GM19238 (cell line): ENCODE measurements around the gene TMEM258.

Experiments used
- DNase-seq: peaks from one replicate; pipeline ENCODE4 v3.0.0; 2011; ENCODE audit warnings: low spot score; ENCODE audit not compliant: insufficient read length

TMEM258 gene

GRCh38 chr11:61797263-61797944 lies 5.0 kb upstream of the TMEM258 start:
- no peak for DNase-seq

DNA sequence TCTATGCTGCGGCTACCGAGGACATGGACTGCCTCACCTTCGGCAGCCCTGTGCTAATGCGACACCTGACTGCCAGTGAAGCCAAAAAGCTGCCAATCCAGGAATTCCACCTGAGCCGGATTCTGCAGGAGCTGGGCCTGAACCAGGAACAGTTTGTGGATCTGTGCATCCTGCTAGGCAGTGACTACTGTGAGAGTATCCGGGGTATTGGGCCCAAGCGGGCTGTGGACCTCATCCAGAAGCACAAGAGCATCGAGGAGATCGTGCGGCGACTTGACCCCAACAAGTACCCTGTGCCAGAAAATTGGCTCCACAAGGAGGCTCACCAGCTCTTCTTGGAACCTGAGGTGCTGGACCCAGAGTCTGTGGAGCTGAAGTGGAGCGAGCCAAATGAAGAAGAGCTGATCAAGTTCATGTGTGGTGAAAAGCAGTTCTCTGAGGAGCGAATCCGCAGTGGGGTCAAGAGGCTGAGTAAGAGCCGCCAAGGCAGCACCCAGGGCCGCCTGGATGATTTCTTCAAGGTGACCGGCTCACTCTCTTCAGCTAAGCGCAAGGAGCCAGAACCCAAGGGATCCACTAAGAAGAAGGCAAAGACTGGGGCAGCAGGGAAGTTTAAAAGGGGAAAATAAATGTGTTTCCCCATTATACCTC lies 3.6 kb upstream of the TMEM258 start:
- DNase-seq: no peak

DNA sequence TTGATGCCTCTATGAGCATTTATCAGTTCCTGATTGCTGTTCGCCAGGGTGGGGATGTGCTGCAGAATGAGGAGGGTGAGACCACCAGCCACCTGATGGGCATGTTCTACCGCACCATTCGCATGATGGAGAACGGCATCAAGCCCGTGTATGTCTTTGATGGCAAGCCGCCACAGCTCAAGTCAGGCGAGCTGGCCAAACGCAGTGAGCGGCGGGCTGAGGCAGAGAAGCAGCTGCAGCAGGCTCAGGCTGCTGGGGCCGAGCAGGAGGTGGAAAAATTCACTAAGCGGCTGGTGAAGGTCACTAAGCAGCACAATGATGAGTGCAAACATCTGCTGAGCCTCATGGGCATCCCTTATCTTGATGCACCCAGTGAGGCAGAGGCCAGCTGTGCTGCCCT lies 3.1 kb upstream of the TMEM258 start:
- no peak for DNase-seq

DNA sequence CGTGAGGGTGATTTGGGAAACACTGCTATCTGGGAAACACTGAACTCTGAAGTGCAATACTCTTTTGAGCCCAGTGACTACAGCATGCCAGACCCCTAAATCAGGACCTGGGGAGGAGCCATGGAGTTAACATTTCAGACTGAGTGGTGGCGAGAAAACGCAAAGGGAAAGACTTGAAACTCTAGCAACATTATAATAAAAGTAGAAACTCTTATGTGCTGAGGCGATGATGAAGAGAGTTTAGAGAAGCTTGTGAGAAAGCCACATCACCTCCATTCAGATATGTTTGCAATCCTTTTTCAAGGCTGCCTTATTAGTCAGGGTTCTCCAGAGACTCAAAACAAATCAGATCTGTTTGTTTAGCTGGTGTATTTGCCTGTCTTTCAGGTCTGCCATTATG lies 2.2 kb upstream of the TMEM258 start:
- DNase-seq: no peak

- no peak for DNase-seq
Measured at GRCh38 chr11:61793829-61794204, 1.4 kb upstream of the TMEM258 start.

DNA sequence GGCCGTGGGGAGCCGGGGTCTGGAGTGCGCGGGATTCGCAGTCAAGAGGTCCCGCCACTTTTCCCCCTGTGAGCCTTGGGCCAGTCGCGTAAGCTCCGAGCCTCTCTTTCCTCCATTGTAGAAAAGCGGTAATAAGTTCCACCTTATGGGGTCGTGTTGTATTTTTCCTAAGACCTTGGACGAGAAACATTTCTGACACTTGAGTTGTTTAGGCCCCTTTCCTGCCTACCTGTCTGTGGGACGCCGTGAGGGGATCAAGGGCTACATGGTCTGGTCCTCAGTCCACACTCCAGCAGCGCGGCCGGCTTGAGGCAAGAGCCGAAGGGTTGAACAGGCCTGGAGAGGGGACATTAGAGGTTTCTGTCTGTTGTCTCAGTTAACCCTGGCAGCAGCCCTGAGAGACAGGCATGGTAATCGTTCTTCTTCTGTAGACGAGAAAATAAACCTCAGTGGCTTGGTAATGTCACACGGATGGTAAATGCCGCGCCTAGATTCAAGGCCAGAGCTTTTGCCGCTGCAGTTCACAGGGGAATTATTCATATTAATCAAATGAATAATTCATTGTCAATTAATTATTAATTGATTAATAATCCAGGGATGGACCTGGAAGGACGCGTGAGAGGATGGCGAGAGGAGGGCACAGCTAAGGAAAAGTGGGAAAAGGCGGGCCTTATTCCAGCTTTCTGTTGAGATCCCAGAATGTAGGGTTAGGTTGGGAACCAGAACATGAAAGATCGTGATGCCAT lies 857 bp upstream of the TMEM258 start:
- DNase-seq: no peak

DNA sequence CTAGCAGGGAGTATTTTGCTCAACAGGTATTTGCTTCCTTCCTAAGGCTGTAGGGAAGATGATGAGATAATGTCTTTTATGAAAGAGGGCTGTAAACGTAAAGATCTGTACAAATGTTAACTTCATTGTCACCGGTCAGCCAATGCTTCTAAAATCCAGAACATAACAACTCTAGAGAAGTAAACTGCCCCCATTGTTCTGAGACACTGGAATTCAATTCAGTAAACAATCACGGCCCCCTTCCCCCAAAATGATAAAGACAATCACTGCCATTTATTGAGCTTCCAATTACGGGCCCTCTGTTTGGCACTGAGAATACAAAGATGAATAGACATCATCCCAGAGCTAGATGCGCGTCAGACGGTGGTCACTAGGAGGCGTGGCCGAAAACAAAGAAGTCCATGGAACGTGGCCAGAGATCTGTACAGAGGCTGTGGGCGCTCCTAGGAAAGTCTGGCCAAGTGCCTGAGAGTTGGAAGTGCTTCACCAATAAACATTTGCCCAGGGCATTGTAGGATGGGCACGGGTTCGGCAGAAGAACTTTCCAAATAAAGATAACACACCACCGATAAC lies 576 bp downstream of the TMEM258 start:
- no peak for DNase-seq

DNA sequence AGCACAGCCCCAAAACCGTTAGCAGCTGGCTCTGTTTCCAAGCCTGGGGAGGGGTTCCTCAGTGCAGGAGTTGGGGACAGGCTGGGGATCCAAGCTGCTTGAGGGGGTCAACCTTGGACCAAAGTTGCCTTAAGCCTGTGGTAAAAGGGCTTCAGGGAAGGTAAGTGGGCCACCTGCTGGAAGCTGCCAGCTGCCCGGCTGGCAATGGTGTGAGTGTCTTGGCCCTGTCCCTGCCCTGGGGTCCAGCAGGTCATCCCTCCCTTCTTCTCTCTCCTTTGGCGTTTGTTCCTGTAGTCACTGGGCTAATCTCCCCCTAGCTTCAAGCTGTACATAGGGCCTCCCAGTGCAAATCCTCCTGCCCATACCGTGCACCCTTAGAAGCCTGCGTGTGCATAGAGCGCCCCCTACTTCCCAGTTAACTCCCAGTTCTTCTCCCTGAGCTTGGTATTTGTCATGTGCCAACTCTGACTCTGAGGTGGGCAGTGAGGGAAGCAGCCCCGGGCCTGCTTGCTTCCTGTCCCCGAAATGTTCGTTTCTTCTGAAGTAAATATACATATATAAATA lies 4.4 kb downstream of the TMEM258 start:
- DNase-seq: no peak

- no peak for DNase-seq
Measured at GRCh38 chr11:61785837-61786402, 6.5 kb downstream of the TMEM258 start.

DNA sequence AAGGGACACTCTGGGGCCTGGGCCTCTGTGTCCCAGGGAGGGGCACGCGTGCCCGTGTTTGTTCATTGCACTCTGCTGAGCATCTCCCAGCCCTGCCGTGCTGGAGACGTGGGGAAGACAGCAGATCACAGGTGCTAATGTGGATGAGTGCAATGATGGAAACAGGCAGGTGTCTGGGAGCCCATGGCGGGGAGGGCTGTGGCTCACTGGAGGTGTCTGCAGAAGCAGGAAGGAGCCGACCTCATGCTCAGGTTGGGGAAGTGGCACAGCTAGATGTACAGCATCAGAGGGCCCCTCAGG lies 7.9 kb downstream of the TMEM258 start:
- no peak for DNase-seq

DNA sequence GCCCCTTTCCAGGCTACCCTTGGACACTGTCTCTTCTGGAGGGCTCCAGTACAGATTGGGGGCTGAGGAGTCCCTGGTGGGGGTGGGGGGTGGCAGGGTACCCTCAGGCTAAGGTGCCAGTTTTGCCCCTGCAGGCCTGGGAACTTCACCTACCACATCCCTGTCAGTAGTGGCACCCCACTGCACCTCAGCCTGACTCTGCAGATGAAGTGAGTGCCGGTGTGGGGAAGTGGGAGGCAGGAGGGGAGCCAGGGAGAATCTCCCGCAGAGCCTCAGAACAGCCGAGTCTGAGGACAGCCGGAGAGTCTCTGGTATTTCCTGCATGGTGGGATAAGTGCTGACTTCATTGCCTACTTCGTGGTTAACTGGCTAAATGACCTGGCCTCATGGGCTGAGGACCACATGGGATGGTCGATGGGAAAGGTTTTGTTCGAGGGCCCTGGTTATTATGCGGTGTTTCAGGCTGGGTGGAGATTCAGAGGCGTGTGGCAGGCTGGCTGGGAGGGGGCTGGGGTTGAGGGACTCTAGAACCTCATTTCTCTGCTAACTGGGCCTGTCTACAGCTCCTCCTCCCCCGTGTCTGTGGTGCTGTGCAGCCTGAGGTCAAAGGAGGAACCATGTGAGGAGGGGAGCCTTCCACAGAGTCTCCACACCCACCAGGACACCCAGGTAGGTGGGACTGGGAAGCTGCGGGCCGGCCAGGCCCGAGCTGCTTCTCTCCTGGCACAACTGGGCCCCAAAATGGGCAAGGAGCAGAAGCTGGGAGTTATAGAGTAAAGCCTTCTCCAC lies 8.5 kb downstream of the TMEM258 start:
- no peak for DNase-seq

- no peak for DNase-seq
Measured at GRCh38 chr11:61782841-61783240, 9.6 kb downstream of the TMEM258 start.

DNA sequence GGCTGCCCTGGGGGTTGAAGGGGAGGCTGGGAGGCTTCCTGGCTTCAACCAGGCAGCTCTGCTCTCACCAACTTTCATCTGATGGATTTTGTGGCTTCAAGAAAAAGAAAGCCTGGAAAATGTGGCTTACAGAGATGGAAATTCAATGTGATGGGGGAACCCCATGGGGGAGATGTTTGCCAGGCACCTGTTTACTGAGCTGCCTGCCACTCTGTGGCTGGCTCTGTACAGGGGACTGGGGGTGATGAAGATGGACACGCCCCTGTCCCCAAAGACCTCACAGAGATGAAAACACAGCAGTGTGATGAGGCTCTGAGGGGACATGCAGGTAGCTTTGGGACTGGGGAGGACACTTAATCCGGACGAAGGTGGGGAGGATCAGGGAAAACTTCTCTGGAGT lies 10.1 kb downstream of the TMEM258 start:
- DNase-seq: no peak

DNA sequence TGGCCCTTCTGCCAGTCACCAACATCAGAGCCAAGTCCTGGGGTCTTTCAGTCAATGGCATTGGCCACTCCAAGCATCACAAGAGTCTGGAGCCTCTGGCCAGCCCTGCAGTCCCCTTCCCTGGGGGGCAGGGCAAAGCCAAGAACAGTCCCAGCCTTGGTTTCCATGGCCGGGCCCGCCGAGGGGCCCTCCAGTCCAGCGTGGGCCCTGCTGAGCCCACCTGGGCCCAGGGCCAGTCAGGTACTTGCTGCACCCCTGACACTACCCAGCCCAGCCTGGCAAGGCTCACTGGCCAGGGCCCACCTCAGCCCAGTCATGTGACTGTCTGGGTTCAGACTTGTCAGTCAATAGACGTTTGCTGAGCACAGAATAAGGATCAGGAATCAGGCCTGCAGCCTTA lies 10.8 kb downstream of the TMEM258 start:
- no peak for DNase-seq

GRCh38 chr11:61780581-61781162 lies 11.7 kb downstream of the TMEM258 start:
- DNase-seq: no peak

DNA sequence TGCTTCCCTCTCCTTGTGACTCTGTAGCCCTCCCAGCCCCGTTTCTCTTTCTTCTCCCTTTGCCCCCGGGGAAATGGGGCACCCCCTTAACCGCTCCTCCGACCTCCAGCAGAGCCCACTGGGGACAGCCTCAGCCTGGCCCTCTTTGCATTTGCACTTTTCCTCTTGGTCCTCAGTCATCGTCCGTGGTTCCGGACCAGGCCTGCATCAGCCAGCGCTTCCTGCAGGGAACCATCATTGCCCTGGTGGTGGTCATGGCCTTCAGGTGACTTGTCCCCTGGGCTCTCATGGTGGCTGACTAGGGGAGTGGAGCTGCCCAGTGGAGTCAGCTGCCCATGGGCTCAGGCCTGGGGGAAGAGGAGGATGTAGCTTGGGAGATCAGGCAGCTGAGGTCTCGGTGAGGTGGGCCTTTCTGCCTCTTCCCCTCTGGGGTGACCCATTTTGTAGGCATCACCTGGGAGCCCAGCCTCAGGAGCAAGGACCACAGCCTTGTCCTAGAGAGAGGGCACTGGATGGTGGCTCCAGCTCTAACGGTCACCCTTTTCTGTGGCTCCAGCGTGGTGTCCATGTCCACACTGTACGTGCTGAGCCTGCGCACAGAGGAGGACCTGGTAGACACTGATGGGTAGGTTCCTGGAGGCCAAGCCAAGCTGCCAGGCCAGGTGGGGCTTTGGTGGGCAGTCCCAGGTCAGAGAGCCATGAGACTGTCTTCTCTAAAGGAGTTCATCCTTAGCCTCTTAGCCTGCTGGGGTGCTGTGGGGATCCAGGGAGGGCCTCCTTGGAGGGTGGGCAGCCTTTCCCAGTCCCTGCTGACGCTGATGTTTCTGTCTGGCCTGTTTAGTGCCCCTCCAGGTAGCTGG lies 12.5 kb downstream of the TMEM258 start:
- no peak for DNase-seq

DNA sequence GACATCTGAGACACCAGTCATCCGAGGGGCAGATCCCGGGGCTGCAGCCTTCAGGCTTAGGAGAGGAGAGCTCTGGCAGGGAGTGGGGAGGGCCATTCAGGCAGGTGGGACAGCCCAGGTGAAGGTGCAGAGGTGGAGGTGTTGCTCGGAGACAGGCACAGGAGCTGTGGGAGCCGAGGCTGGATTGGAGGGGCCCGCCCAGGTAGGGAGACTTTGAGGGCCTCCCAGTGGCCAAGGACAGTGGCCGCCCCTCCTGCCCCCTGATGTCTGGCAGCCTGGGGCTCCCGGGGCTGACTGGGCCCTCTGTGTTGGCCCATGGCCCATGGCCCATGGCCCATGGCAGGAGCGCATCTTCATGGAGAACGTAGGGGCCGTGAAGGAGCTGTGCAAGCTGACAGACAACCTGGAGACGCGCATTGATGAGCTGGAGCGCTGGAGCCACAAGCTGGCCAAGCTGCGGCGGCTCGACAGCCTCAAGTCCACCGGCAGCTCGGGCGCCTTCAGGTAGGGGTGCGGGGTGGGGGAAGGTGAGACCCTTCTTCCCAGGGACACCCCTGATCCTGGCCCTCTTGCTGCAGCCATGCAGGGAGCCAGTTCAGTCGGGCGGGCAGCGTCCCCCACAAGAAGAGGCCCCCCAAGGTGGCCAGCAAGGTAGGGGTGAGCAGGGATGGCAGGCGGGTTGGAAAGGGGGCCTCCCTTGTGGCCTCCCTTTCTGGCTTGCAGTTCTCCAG lies 13.3 kb downstream of the TMEM258 start:
- no peak for DNase-seq

- DNase-seq: no peak
Measured at GRCh38 chr11:61778357-61778886, 14.0 kb downstream of the TMEM258 start.
